Activated T-helper 1 cell treated with anti-CD3 and anti-CD28 coated beads, Interleukin-2, amount 50 U/mL, for 16 hours (primary cell): ENCODE measurements around the gene MSMO1.

Experiments
- DNase-seq, 2 donors: peaks; one replicate each; pipeline ENCODE4 v3.0.0-alpha.2; 2020; ENCODE audit warnings: low read depth in 1 of 2, low spot score in 1 of 2

MSMO1 gene

DNA sequence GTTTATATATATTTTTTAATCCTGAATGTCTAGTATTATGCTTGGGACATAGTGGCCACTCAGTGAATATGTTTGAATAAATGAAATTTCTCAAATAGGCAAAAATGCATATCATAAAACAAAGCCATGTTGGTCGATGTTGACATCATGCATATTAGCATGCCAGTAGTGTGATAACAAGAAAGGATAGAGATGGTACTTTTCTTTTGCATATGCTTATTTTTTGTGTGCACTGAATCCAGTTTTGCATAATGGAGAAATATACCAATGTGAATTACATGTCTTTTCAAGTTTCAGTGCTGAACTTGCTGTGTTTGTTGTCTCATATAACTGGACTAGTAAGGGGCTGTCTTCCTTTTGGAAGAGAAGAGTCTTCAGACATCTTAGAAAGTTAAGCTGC, 58.9 kb downstream of the MSMO1 start:
- no peak for DNase-seq

DNA sequence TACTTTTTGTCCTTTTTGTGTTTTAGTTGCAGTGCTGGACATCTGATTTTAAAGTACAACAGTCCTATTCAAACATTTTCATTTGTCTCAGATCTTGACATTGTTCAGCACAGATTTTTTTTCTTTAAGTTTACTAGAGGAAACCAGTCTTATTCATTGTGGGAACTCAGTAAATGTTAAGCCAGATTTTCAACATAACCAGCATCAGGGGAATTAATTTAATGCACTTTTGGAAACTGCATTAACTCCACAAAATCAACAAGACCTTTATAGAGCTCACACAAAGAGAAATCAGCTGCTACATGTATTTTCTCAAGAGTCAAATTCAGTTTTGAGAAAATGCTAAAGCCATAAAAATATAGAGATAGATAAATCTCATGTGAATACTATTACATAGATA, 61.3 kb downstream of the MSMO1 start:
- DNase-seq: no peak
